HG03520 (cell line): ENCODE data around the gene ARHGEF28.

Source experiments
- ATAC-seq: cut with Tn5 transposase; IDR thresholded peaks from one replicate; pipeline ENCODE4 v1.9.1; 2021; ENCODE audit warnings: mild to moderate bottlenecking, moderate library complexity; ENCODE audit not compliant: unreplicated experiment

ARHGEF28 gene

DNA sequence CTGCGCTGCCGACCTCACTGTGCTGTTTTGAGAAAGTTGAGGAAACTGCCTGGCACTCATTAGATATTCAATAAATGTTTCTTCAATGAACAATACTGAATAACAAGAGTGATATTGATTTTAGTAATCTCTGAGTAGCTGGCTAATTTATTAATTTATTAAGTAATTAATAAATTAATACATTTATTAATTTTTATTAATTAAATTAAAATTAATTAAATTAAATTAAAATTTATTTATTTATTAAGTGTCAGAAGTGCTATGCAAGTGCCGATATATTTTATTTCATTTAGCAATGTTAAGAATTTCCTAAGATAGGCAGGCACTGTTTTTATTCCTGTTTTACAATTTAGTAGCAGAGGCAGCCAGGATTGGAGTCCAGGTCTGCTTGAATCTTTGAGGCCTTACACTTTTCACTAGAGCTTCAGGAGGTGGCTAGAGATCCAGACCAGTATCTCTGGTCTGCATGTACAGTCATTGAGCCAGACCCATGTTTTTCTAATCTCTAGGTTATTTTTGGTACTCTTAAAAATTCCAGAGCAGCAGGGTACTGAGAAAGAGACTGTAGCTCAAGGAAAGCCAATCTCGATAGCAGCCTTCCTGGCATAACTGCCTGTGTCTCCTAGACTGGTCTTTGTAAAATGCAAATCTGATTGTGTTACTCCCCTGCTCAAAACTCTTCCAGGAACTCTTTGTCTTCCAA is 109.2 kb downstream of the ARHGEF28 start:
- no peak for ATAC-seq

DNA sequence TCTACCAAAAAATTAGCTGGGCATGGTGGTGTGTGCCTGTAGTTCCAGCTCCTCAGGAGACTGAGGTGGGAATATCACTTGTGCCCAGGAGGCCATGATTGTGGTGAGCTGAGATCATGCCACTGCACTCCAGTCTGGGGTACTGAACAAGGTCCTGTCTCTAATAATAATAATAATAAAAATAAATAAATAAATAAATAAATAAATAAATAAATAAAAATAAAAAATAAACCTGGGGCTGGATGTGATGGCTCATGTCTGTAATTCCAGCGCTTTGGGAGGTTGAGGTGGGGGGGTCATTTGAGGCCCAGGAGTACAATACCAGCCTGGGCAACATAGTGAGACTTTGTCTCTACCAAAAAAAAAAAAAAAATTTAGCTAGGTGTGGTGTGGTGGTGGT is 113.7 kb downstream of the ARHGEF28 start:
- ATAC-seq, result no peak

GRCh38 chr5:73740274-73740790 is 114.3 kb downstream of the ARHGEF28 start:
- no peak for ATAC-seq

- no peak for ATAC-seq
Measured at GRCh38 chr5:73743161-73743560, 117.2 kb downstream of the ARHGEF28 start.

DNA sequence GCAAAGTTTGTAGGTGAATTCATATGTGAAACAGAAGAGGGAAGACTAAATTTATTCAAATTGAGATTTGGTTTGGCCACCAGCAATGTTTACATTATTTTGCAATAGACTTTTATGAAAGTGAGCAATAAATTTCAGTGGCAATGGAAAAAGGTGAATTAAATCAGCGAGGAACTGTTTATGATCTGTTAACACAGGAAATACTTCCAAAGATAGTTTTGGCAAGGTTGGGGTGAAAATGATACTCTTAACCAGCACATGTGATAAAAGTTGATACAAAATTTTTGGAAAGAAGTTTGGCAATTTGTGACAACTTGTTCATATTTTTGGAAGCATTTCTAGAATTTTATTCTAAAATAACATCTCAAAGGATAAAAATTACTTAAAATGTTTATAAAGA is 119.8 kb downstream of the ARHGEF28 start:
- no peak for ATAC-seq

DNA sequence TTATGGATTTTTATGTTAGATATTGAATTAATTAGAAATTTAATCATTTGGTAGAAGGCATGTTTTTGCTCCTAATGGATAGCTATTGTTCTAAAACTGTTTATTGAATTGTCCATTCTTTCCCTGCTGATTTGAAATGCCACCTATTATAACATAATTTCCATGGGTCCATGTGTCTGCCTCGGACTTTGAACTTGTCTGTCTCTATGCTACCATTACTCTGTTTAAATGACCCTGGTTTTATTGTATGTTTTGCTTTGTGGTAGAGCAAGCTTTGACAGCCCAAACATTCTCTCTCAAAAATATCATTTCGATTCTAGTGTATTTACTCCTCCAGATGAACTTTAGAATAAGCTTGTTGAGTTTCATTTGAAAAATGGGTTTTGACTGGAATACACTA is 120.6 kb downstream of the ARHGEF28 start:
- no peak for ATAC-seq

GRCh38 chr5:73747696-73748380 is 121.8 kb downstream of the ARHGEF28 start:
- ATAC-seq, result no peak

DNA sequence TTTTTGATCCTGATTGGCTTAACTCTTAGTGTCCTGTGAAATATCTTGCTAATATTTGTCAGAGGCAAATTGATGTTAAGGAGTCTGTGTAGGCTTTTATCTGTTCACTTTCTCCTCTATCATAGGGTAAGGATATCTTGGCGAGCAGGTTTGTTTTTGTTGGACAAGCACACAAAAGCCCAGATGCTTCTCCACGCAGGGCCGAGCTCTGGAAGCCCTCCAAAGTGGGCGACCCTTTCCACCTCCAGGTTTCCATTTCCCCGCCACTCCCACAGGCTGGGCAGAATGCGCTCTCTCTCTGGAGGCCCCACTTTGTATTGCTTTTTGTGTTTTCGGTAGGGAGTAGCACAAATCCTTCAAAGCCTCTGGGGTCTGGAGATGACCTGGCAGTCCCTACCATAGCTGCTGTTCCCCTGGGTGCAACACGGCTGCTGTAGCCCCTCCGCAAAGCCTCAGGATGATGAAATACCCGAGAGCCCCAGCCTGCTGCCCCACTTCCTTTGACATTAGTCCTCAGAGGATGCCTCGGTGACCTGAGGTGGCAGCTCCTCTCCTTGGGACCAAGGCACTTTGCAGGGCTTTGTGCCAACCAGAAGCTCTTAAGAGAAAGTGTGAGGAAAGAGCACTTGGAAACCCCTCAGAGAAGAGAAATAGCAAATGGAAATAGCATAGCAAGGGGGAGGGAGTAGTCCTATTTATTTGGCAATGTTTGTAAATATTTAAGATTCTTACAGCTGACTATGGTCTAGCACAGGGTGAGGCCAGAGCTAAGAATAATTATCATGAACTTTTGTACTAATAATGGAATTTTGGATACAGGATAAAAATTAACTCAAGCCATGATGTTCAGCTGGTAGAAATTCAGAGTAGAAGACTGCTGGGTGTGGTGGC is 122.8 kb downstream of the ARHGEF28 start:
- ATAC-seq, result no peak

- no peak for ATAC-seq
Measured at GRCh38 chr5:73749485-73750270, 123.7 kb downstream of the ARHGEF28 start.

GRCh38 chr5:73751254-73751914 is 125.4 kb downstream of the ARHGEF28 start:
- ATAC-seq, result no peak

DNA sequence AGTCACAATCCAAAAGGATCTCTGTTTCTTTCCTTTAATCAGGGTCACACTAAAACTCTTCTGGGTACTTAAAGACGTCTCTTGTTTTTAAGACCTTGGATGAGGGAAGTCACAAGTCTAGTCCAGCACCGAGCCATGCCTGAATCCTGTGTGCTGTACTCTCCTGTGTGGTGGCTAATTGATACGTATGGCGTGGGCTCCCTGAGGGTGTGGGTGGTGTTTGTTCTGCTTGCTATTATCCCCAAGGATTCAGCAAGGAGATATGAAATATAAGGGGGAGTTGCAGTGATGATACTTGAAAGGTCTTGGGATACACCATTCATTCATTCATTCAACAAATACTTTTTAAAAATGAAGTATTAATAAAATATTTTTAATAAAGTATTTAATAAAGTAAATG is 128.3 kb downstream of the ARHGEF28 start:
- ATAC-seq, result no peak

DNA sequence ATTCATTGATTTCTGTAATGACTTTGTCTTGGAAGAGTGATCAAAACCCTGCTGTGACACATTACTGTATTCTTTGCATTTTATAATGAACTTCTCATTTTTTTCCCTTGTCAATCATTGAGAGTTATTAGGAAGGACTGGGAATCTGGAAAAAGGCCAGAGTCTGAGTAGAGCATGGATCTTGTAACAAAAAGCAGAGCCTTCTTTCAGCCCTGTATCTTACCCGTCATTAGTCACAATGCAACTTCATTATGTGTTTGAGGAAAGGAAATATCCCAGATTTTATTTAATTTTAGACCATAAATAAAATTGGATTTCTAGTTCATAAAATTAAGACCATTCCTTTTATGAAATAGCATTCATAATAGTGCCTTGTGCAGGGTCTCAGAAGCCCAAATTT is 131.4 kb downstream of the ARHGEF28 start:
- ATAC-seq, result no peak

GRCh38 chr5:73759771-73760170 is 133.8 kb downstream of the ARHGEF28 start:
- no peak for ATAC-seq

GRCh38 chr5:73763300-73764032 is 137.5 kb downstream of the ARHGEF28 start:
- no peak for ATAC-seq

GRCh38 chr5:73764586-73764985 is 138.6 kb downstream of the ARHGEF28 start:
- ATAC-seq, result no peak

DNA sequence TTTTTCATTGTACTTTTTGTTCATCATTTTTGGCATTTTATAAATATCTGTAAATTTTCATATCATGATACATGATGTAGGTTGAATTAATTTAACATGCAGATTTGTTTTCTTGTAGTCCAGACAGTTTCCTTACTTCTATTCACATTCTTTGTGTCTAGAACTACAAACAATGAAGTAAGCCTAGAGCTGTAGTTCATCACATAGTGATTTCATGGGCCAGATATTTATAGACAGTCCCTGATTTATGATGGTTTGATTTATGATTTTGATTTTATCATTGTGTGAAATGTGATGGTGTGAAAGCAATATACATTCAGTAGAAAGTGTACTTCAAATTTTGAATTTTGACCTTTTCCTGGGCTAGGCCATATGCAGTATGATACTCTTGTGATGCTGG is 139.0 kb downstream of the ARHGEF28 start:
- ATAC-seq, result no peak

DNA sequence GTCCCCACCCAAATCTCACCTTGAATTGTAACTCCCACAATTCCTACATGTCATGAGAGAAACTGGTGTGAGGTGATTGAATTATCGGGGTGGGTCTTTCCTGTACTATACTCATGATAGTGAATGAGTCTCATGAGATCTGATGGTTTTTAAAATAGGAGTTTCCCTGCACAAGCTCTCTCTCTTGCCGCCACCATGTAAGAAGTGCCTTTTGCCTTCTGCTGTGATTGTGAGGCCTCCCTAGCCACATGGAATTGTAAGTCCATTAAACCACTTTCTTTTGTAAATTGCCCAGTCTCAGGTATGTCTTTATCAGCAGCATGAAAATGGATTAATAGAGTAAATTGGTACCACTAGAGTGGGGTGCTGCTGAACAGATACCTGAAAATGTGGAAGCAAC is 140.9 kb downstream of the ARHGEF28 start:
- ATAC-seq, result no peak

GRCh38 chr5:73770172-73771025 is 144.4 kb downstream of the ARHGEF28 start:
- ATAC-seq, result no peak

GRCh38 chr5:73774924-73775323 is 148.9 kb downstream of the ARHGEF28 start:
- ATAC-seq, result no peak
